Stimulated activated CD8-positive, alpha-beta memory T cell treated with anti-CD3 and anti-CD28 coated beads, Interleukin-15, amount 100 ng/mL, for 4 hours (primary cell): Measurements from ENCODE around the gene CYP39A1.

Experiments
- DNase-seq, 2 donors: peaks; one replicate each; pipeline ENCODE4 v3.0.0-alpha.2; 2020; ENCODE audit warnings: low read depth in 2 of 2

CYP39A1 gene, protein sequence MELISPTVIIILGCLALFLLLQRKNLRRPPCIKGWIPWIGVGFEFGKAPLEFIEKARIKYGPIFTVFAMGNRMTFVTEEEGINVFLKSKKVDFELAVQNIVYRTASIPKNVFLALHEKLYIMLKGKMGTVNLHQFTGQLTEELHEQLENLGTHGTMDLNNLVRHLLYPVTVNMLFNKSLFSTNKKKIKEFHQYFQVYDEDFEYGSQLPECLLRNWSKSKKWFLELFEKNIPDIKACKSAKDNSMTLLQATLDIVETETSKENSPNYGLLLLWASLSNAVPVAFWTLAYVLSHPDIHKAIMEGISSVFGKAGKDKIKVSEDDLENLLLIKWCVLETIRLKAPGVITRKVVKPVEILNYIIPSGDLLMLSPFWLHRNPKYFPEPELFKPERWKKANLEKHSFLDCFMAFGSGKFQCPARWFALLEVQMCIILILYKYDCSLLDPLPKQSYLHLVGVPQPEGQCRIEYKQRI

DNA sequence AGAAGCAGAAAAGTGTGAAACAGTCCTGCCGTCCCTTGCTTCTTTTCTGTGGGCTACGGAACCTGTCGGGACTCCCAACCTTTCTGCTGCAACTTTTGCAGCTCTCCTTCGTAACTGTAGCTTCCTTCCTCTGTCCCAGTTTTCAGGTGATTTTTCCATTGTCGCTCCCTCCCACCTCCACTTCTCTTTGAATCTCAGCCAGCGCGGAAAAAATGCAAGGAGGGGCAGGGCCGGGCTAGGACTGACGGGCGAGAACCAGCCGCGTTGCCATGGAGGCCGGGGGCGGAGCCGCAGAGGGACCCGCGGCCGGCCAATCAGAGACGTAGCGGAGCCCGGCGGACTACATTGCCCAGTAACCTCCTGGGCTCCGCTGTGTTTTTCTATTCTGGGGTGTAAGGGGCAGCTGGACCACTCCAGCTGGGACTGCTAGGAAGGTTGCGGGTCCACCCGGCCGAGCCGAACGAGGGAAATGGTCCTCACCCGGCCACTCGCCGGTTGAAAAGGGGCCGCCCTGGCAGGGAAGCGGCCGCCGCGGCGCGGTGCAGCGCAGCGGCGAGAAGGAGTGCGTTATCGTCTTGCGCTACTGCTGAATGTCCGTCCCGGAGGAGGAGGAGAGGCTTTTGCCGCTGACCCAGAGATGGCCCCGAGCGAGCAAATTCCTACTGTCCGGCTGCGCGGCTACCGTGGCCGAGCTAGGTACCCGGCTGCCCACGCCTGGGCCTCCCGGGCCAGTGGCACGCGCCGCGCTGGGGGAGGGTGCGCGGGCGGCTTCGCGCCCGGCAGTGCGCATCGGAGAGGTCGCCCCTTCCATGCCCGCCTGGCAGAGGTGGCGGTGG lies at the start of gene CYP39A1, which contains the start of gene SLC25A27:
CYP39A1 (minus strand) TSS at position 216 of the 836 bp plus-strand sequence. CDS start 236 bp downstream, outside the sequence.
SLC25A27 (plus strand) TSS at position 373 of the 836 bp plus-strand sequence; CDS start at position 591, 218 bp downstream.
- peak; percentile 56 for DNase-seq

DNA sequence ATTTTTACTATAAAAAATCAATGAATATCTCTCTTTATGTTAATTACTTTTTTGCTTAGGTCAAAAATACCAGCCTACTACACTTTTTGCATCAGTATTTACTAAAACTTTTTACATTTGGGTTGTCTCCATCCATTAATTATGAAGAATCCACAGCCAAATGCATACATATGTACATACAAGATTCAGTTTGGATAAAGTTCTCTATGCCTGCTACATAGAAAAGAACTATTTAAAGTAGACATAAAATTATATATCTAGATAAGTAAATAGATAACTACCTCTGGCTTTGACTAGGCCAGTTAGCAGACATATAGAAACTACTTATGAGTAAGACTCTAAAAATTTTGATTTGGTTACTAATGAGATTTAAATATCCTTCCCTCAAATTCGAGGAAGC lies 47.4 kb upstream of the CYP39A1 start:
- no peak for DNase-seq

DNA sequence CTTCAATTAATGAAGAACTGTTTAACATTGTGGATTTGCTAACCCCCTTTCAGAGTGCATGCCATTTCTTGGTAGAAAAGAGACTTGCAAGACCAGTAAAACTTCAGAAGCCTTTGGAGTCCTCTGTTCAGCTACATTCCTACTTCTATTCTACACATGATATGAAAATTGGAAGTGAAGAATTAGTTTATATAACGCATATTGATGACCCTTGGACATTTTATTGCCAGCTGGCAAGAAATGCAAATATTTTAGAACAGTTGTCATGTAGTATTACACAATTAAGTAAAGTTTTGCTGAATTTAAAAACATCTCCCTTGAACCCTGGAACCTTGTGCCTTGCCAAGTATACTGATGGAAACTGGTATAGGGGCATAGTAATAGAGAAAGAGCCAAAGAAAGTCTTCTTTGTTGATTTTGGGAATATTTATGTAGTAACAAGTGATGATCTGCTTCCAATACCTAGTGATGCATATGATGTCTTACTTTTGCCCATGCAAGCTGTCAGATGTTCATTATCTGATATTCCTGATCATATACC lies 38.4 kb upstream of the CYP39A1 start:
- DNase-seq, result no peak

DNA sequence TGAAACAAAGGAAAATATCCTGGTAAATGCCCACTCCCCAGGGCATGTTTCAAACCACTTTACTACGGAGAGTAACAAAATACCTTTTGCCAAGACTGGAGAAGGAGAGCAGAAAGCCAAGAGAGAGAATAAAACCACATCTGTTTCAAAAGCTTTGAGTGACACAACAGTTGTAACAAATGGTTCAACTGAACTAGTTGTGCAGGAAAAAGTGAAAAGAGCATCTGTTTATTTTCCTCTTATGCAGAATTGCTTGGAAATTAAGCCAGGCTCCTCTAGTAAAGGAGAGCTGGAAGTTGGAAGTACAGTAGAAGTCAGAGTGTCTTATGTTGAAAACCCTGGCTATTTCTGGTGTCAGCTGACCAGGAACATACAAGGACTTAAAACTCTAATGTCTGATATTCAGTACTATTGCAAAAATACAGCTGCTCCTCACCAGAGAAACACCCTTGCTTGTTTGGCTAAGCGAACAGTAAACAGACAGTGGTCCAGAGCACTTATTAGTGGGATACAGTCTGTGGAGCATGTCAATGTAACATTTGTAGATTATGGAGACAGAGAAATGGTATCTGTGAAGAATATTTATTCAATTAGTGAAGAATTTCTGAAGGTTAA lies 37.6 kb upstream of the CYP39A1 start:
- no peak for DNase-seq

DNA sequence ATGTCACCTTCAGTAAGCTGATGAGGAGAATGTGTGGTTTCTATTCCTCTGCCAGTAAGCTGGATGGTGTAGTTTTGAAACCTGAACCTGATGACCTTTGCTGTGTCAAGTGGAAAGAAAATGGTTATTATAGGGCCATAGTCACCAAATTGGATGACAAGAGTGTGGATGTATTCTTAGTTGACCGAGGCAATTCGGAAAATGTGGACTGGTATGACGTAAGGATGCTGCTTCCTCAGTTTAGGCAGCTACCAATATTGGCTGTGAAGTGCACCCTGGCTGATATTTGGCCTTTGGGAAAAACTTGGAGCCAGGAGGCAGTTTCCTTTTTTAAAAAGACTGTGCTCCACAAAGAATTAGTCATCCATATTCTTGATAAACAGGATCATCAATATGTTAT lies 37.0 kb upstream of the CYP39A1 start:
- no peak for DNase-seq

DNA sequence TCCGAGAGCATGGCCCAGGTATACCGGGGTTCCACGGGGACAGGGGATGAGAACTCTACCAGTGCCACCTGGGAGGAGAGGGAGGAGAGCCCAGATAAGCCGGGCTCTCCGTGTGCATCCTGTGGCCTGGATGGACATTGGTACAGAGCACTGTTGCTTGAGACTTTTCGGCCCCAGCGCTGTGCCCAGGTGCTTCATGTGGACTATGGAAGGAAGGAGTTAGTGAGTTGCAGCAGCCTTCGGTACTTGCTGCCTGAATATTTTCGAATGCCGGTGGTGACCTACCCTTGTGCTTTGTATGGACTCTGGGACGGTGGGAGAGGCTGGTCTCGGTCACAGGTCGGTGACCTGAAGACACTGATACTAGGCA lies 36.3 kb upstream of the CYP39A1 start:
- no peak for DNase-seq

DNA sequence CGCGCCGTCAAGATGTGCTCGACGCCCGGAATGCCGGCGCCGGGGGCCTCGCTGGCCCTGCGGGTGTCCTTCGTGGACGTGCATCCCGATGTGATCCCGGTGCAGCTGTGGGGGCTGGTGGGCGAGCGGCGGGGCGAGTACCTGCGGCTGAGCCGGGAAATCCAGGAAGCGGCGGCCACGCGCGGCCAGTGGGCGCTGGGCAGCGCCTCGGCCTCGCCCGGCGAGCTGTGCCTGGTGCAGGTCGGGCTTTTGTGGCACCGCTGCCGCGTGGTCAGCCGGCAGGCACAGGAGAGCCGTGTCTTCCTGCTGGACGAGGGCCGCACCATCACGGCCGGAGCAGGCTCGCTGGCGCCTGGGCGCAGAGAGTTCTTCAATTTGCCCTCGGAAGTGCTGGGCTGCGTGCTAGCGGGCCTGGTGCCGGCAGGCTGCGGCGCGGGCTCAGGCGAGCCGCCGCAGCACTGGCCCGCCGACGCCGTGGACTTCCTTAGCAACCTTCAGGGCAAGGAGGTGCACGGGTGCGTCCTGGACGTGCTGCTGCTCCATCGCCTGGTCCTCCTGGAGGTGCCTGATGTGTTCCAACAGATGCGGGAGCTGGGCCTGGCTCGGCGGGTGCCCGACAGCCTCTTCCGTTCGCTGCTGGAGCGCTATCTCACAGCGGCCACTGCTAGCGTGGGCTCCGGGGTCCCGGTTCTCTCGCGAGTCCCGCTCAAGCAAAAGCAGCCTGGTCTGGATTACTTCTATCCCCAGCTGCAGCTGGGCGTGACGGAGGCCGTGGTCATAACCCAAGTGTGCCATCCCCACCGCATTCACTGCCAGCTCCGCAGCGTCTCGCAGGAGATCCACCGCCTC lies 35.7 kb upstream of the CYP39A1 start:
- no peak for DNase-seq

DNA sequence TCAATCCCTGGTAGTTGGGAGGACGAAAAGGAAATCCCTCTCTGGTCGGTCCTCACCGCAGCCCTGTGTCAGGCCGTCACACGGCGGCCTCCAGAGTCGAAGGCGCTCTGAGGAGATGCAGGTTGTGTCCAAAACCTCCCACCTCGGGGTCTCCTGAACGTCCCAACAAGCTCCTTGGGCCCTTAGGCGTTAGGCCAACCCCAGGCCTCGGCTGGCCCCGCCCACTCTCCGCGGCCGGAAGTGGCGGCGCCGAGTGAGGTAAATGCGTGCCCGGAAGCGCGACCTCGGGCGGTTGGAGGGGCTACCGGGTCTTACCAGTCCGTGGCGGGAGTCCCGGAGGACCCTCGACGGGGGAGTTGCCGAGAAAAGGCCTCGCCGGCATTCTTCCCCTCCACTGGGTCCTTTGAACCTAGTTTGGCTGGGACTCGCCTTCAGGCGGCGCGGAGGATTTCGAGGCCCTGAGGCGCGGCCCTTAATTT lies 35.0 kb upstream of the CYP39A1 start, which contains the start of gene TDRD6:
TDRD6 (plus strand) TSS at position 267 of the 479 bp plus-strand sequence. CDS start 244 bp downstream, outside the sequence.
- DNase-seq, result no peak

DNA sequence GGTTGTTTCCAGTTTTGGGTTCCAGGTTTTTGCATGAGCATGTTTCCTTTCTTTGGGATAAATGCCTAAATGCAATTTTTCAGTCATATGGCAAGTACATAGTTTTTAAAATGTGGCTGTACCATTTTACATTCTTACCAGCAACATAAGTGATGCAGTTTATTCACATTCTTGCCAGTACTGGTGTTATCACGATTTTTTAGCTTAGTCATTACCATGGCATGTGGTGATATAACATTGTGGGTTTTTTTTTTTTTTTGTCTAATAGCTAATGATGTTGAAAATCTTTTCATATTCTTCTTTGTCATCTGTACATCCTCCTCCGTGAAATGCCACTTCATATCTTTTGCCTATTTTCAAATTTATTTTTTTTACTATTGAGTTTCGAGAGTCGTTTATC lies 32.2 kb upstream of the CYP39A1 start:
- DNase-seq, result no peak

DNA sequence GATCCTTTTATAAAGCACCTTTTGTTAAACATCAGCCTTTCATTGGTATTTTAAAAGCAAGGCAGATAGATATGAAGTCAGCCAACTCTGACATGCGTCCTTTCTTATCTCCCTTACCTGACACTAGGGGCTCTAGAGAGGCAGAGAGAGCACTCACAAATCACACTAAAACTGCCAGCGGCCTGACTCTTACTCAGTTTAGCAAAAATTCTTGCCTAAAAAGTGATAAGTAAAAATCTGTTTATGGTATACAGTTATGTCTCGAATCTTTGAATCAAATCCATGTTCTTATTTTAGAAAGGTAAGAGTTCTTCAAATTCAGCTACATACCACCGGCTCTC lies 24.7 kb upstream of the CYP39A1 start:
- no peak for DNase-seq

DNA sequence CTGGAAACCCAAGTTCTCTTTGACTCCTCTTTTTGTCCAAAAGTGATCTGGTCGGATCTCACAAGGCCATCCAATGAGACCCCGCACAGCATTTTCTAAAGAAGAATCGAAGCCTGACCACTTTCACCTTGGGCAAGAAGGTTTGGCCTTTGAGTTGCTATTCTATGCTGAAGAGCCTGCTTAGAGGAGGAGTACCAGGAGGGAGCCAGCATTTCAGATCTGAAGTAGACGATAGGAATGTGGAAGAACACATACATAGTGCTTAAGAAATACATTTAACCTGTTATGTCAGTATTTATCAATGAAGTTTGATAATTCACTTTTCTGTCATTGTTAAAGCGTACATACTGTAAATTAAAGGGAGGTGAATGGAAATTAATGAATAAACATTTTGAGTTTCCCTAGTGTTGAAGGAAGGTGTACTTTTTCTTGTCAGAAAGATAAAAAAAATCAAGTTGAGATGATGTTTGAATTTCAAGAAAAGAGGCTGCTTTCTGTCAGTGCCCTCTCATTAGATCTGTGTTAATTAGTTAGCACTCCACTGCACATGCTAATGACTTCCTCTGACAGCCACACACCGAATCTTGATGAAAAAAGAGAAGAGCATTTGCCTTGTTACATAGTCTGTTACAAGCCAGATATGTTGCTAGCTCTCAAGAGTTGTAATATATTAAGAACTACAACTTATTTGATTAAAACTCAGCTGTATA lies 24.1 kb upstream of the CYP39A1 start:
- no peak for DNase-seq

DNA sequence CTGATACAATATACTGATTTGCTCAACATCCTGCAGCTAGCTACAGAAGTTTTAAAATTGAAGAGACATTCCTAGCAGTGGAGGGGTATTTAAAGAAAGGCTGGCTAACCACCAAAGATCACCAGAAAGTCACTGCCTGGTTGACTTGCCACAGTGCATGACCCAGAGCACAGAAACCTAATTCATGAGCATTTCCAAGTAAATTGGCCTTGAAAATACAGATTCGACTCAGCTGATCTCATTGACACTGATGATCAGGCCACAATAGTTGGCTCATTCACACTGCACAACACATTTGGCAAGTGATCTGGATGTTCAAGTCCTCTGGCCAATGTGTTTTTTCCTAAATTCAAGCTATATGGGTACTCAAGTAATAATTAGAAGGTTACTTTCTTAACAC lies 21.8 kb upstream of the CYP39A1 start:
- no peak for DNase-seq

DNA sequence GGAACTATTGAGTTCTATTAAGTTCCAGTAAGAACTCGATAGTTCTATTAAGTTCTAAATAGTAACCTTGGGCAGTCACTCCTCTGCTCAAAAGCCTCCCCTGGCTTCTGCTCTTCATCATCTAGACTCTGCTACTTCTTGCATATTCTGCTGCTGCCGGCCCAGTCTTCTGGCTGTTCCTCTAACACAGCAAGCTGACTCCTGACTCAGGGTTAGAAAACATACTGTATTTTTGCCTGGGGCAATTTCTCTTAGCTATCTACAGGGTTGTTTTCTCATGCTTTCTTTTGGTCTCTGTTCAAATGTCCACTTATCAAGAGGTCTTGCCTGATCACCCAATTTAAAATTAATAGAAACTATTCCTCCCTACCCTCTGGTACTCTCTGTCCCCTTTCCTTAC lies 14.8 kb upstream of the CYP39A1 start:
- DNase-seq, result no peak

DNA sequence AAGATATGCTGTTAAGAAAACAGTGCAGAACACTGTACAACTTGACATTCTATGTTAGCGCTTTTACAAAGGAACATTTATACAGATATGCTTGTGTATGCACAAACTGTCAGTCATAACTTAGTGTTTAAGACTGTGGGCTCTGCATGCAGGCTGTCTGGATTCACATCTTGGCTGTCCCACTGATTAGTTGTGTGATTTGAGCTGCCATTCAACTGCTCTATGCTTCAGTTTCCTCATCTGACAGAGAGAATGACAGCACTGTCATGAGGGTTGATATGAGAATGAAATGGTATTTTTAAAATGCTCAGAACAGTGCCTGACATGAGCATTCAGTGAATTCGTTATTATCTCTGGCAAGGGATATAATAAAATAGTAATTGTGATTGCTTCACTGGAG lies 8.9 kb upstream of the CYP39A1 start:
- DNase-seq, result no peak

DNA sequence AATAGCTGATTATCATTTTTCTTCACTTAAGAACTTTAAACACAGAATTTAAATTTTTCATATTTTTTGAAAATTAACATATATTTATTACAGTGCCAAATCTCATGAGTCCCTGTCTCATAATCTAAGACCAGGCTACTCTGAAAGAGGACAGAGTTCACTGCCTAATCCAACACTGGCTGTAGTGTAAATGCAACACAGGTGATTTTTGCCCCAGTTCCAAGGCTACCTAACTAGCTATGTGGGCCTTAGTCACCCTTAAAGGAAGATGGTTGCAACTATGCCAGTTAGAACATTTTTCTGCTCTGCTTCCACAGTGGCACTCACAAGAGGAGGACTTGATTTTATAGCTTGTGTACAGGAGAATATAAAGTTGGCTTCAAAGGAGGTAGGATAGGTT lies 5.0 kb upstream of the CYP39A1 start:
- no peak for DNase-seq

DNA sequence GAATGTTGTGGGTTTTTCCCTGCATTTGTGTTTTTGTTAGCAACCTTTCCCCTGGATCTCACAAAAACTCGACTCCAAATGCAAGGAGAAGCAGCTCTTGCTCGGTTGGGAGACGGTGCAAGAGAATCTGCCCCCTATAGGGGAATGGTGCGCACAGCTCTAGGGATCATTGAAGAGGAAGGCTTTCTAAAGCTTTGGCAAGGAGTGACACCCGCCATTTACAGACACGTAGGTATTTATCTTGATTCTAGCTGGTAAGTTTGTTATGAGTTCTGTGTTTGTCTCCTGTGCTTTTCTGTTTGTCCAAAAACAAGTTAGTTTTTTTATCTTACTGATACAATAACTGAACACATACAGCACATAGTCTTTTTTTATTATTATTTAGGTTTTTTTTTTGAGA lies 3.2 kb upstream of the CYP39A1 start:
- DNase-seq, result no peak

DNA sequence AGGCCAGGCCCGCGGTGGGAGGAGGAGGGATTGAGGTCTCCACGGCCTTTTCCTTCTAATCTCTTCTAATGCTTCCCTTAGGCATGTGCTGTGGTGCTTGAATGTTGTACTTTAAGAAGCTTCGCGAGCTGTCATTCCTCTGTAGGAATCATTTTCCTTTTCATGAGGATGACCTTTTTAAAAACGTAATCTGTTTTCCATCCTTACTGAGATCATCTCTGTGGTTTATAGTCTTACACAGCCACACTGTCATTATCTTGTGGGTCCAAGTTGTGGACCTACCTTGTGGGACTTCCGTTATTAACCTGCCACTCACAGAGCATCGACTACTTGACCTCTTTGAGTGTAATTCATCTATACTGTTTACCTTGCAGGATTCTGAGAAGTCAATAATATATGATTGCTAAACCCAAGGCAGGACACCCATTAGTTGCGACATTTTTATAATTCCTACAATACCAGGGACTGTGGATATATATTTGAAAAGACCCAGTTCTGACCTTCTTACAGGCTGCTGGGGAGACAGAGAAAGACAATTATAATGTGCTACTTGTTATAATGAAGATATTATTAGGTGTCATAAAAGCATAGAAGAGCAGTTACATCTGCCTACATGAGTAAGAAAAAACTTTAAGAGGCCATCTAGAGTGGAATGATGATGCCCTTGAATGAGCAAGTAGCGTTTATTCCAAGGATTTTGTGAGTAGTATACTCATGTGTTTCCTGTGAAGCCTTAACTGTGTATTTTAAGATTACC lies 999 bp upstream of the CYP39A1 start:
- no peak for DNase-seq

DNA sequence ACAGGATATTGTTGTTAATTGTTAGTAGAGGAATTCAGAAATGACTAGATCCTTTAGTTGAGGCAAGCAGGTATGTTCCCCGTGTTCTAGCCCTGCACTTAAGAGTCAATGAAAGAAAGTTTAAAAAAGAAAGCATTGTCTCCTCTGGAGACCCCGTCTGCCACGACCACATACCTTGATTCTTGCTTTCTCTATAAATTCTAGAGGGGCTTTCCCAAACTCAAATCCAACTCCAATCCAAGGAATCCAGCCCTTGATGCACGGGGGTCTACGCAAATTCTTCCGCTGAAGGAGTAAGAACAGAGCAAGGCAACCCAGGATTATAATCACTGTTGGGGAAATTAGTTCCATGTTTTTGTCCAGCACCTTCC lies 401 bp downstream of the CYP39A1 start:
- DNase-seq, result no peak

DNA sequence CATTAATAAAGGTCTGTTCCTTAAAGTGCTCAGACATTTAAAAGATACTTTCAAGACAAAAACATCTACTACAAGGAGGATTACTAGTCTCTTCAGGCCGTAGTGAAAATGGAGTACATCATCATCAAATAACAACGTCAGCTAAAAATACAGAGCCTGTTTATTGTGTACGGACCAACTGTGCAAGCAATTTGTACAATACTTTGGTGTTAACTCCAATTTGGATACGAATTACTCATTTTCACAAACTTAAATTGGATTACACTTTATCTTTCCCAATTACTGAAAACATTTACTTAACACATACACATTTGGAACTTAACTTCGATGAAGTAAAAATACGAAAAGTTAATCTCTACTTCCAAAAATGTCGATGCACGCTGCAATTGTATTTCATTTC lies 802 bp downstream of the CYP39A1 start:
- no peak for DNase-seq

DNA sequence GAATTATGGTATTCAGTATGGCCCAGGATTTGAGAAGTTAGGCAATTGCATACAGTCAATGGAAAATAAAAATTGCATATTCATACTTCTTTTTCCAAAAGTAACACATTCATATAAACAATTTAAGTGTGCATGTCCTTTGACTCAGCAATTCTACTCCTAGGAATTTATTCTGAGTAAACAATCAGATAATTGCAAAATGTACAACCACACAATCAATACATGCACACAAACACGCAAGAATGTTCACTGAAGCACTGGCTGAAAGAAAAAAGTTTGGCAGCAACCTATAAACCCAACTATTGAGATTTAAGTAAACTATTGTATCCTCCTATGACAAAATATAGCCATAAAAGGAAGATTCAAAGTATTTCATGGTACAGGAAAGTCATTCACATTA lies 1.6 kb downstream of the CYP39A1 start:
- DNase-seq, result no peak
